ENCODE results near the gene DNAJC13.

DNA sequence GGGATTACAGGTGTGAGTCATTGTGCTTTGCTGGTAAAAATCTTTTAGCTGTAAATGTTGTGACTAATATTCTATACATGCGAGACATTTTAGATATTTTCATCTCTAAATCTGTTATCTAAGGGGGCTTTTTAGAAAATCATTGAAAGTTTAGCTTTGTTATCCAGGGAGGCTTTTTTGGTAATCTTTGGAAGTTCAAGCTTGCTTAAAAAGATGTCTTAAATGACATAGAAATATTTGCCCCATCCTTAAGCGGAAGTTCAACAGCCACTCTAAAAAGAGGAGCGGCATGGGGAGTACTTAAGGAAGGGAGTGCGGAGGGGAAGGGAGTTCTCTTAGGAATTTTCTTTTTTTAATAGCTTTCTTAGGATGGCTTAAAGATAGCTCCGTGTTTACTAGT lies 26.1 kb downstream of the DNAJC13 start:
- TF ChIP-seq, protein P1, sequence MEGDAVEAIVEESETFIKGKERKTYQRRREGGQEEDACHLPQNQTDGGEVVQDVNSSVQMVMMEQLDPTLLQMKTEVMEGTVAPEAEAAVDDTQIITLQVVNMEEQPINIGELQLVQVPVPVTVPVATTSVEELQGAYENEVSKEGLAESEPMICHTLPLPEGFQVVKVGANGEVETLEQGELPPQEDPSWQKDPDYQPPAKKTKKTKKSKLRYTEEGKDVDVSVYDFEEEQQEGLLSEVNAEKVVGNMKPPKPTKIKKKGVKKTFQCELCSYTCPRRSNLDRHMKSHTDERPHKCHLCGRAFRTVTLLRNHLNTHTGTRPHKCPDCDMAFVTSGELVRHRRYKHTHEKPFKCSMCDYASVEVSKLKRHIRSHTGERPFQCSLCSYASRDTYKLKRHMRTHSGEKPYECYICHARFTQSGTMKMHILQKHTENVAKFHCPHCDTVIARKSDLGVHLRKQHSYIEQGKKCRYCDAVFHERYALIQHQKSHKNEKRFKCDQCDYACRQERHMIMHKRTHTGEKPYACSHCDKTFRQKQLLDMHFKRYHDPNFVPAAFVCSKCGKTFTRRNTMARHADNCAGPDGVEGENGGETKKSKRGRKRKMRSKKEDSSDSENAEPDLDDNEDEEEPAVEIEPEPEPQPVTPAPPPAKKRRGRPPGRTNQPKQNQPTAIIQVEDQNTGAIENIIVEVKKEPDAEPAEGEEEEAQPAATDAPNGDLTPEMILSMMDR (conservative IDR thresholded peaks at IDR 0.05; ENCODE audit: low read depth, low read length) = no peak
- no peak for TF ChIP-seq EZH2 (IDR thresholded peaks at IDR 0.05; ENCODE audit: low read length, unreplicated experiment)
- TF ChIP-seq EZH2phosphoT487 (IDR thresholded peaks at IDR 0.05; ENCODE audit: borderline replicate concordance, low read length) = no peak
